H54 (cell line): Measurements from ENCODE around the gene RAET1L.
"Not testable (repeated sequence)": the region's sequence is repeated elsewhere in the genome, so short reads cannot be mapped to it uniquely, and the experiment has no call there.

Experiments
- DNase-seq: peaks from one replicate; pipeline ENCODE4 v3.0.0; 2011; ENCODE audit warnings: low spot score, mixed read lengths; ENCODE audit not compliant: insufficient read length
- FAIRE-seq: peaks from 3 replicates; lab custom pipeline; 2011; peaks lifted over from hg19 to GRCh38; lab: Jason Lieb, UNC
- POLR2A ChIP-seq: IDR thresholded peaks from 2 replicates; pipeline ENCODE4 v1.6.1; 2011; ENCODE audit warnings: low read depth, mild to moderate bottlenecking, low read length

RAET1L gene

DNA sequence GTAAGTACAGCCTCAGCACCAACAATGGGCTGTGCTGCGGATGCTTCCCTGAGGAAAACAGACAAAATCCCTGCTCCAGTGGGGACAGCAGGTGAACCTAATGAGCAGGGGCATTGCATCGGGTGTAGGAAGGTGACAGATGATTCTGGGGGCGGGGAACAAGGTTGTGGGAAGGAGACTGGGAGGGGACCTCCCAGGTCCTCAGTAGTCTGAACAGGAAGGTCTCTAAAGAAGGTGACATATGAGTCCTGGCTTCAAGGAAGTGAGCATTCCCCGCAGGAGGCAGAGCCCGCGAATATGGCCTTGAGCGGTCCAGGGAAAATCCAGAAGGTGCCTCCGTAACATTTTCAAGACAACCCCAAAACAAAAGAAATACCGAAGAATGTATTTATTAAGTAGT is 42.2 kb downstream of the RAET1L start:
- FAIRE-seq (no peak), DNase-seq (no peak)
- no peak for TF ChIP-seq POLR2A

DNA sequence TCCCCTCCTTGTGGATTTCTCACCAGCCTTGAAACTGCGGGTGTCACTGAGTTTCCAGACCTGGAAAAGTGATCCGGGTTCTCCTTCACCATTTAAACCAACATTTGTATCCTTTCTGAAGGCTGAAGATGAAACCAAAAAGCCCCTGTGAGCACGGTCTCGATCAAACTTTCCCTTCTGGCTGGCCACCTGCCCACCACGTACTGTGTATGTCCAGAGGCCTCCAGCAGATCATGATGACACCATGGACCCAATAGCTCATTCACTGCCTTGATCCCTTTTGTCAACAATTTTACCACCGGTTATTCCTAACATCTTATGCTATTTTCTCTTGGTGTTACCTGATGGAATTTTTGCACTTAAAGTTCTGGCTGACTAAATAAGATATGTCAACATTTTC is 46.0 kb downstream of the RAET1L start:
- no peak for TF ChIP-seq POLR2A
- no peak for FAIRE-seq
- no peak for DNase-seq

DNA sequence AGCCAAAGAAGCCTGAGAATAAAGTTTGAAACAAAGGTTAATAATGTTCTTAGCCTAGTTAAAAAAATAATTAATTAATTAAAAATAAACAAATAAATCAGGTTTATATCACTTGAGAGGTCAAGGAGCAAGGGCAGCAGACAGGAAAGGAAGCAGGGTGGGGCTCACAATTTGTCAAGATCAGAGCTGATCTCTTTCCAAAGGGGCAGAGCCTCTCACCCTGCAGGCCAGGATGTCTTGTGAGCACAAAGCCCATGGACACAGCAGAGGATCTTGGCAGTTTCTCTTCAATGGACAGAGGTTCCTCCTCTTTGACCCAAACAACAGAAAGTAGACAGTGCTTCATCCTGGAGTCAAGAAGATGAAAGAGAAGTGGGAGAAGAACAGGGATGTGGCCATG is 46.7 kb downstream of the RAET1L start:
- no peak for TF ChIP-seq POLR2A
- DNase-seq = no peak
- FAIRE-seq = no peak

DNA sequence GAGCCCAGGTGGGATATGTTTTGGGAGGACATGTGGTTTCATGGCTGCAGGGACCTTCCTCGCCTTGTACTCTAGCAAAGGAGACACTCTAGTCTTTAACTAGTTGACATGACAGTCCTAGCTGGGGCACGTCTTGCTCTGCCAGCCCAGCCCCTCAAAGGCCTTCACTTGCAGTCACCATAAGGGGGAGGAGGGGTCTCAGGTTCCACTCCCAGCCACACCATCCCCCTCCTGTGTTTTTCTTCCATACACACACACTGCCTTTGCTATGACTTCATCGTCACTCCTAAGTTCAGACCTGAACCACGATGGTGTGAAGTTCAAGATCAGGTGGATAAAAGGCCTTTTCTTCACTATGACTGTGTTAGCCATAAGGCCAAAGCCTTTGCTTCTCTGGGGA is 48.1 kb downstream of the RAET1L start:
- no peak for FAIRE-seq
- DNase-seq = no peak
- TF ChIP-seq POLR2A = no peak

DNA sequence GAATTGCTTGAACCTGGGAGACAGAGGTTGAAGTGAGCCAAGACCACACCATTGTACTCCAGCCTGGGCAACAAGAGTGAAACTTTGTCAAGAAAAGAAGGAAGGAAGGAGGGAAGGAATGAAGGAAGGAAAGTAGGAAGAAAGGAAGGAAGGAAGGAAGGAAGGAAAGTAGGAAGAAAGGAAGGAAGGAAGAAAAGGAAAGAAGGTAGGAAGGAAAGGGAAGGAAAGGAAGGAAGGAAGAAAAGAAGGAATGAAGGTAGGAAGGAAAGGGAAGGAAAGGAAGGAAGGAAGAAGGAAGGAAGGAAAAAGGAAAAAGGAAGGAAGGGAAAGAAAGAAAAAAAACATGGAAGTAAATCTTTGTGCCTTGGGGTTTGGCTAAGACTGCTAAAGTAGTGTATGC is 49.9 kb downstream of the RAET1L start:
- FAIRE-seq (no peak), DNase-seq (no peak)
- TF ChIP-seq POLR2A = no peak

DNA sequence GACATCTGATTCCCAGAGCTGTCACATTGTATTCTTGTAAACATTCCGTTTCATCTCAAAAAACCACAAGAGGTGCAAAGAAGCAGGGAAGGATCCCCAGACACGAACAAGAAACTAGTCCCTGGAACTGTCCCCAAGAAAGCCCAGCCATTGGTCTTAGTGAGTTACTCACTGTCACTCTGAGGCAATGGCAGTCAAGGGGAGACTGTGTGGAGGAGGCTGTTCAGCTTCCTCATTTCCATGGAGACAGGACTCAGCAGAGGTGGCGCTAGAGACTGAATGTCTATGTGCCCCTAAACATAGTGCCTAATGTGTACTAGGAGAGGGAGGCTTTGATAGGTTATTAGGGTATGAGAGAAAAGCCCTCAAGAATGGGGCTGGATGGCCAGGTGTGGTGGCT is 50.5 kb downstream of the RAET1L start:
- TF ChIP-seq POLR2A = no peak
- FAIRE-seq (no peak), DNase-seq (no peak)

DNA sequence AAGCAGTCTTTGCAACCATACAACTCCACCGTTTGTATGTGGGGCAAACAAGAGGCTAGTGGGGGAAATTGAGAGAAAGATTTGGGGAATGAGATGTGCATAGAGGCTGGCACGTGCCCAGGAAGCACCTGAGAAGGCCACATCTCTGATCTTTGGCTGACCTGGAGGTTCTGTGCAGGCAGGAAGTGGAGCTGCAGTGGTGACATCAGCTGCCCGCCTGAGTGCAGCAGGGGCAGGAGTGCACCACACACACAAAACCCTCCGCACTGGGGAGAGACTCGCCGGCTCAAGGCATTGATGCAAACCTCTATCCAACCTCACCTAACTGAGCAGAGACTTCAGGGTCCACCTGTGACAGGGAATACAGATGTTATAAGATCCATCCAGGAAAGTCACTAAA is 50.9 kb downstream of the RAET1L start:
- not testable (repeated sequence) for DNase-seq, FAIRE-seq

DNA sequence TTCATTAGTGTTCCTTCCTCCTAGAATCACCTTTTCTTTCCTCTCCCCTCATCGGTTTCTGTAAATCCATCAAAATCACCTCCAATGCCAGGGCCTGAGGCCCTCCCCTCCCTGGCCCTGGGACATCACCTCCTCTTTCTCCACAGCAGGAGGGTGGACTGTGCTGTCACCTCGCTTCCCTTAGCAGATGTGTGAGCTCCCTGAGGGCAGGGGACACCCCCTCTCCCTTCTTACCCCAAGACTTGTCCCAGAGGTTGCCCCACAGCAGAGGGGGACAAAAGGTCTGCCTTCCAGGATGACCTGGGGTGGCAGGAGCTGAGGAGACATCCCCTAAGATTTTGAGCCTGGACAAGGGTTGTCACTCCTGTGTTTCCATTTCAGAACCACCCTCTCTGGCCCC is 55.7 kb downstream of the RAET1L start:
- no peak for FAIRE-seq
- no peak for DNase-seq
- TF ChIP-seq POLR2A = no peak

DNA sequence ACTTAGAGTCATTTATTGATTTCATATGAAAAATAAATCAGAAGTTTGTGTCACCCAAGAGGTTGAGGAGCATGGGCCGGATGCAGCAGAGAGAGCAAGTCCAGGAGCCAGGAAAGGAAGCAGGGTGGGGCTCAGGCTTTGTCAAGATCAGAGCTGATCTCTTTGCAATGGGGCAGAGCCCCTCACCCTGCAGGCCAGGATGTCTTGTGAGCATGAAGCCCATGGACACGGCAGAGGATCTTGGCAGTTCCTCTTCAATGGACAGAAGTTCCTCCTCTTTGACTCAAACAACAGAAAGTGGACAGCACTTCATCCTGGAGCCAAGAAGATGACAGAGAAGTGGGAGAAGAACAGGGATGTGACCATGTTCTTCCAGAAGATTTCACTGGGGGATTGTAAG is 56.4 kb downstream of the RAET1L start:
- DNase-seq, FAIRE-seq: not testable (repeated sequence)
